H1 (cell line): ENCODE data around the gene RGS4. TPM values are rescaled to one million over a fixed set of nuclear protein-coding genes. Genes with fewer than 3 reads are reported as not detected.

ENCODE experiments used
- CTCF ChIA-PET: fragments of 300-600 bp; sonication (Branson Sonifier 250); formaldehyde crosslinking; loops from one replicate; lab custom pipeline; 2021; ENCODE audit not compliant: partially characterized antibody; lab: Charles Lee
- POLR2A ChIA-PET: fragments of 300-600 bp; sonication (Branson Sonifier 250); formaldehyde crosslinking; loops from one replicate; lab custom pipeline; 2021; ENCODE audit warnings: inconsistent platforms; ENCODE audit not compliant: partially characterized antibody; lab: Charles Lee
- DNase-seq, 2 experiments: peaks; one replicate each; pipeline versions ENCODE4 v3.0.0 to v3.0.0-alpha.2; 2010 to 2022; ENCODE audit warnings: low spot score in 2 of 2, low read depth in 1 of 2, mixed read lengths in 1 of 2
- FAIRE-seq: peaks from 2 replicates; lab custom pipeline; 2011; peaks lifted over from hg19 to GRCh38; lab: Jason Lieb, UNC
- H2AFZ ChIP-seq: 2 replicates; pipeline ENCODE4 v1.8.1; 2012; ENCODE audit warnings: low read length, inconsistent platforms
- H2AK5ac ChIP-seq: 2 replicates; pipeline ENCODE4 v1.6.1; 2013; ENCODE audit warnings: low read depth, low read length
- H2BK120ac ChIP-seq: replicated peaks from 2 replicates; pipeline ENCODE3; 2013; ENCODE audit warnings: low read depth, low read length, inconsistent platforms
- H2BK12ac ChIP-seq: 2 replicates; pipeline ENCODE4 v1.6.1; 2013; ENCODE audit warnings: low read depth, low read length
- H2BK15ac ChIP-seq: 2 replicates; pipeline ENCODE4 v1.6.1; 2013; ENCODE audit warnings: low read length
- H2BK20ac ChIP-seq: 2 replicates; pipeline ENCODE4 v1.6.1; 2013; ENCODE audit warnings: low read length
- H2BK5ac ChIP-seq: 2 replicates; pipeline ENCODE4 v1.6.1; 2013; ENCODE audit warnings: low read depth, low read length
- H3K14ac ChIP-seq: 2 replicates; pipeline ENCODE4 v1.6.1; 2013; ENCODE audit warnings: inconsistent platforms; ENCODE audit not compliant: insufficient read length
- H3K18ac ChIP-seq: 2 replicates; pipeline ENCODE4 v1.6.1; 2013; ENCODE audit warnings: low read length; ENCODE audit errors: extremely low read depth
- H3K23ac ChIP-seq: 2 replicates; pipeline ENCODE4 v1.6.1; 2013; ENCODE audit warnings: inconsistent platforms; ENCODE audit not compliant: insufficient read length
- H3K23me2 ChIP-seq: 2 replicates; pipeline ENCODE4 v1.6.1; 2013; ENCODE audit warnings: low read depth, low read length
- H3K27ac ChIP-seq: 2 replicates; pipeline ENCODE4 v1.6.1; 2011; ENCODE audit warnings: low read depth, low read length, inconsistent platforms
- H3K27me3 ChIP-seq, 4 experiments: replicated peaks in 1 of 4; 1 replicate in 1 of 4; 2 replicates in 3 of 4; pipeline versions ENCODE4 v1.6.1 to v1.8.1; 2011 to 2013; ENCODE audit warnings: low read length in 3 of 4, mild to moderate bottlenecking in 3 of 4, inconsistent platforms in 2 of 4, mixed read lengths in 2 of 4, moderate library complexity in 1 of 4; ENCODE audit not compliant: control insufficient read depth in 3 of 4, insufficient read depth in 3 of 4; ENCODE audit errors: extremely low read depth in 1 of 4
- H3K36me3 ChIP-seq, 4 experiments: 2 replicates each; pipeline versions ENCODE4 v1.6.1 to v1.8.1; 2011 to 2013; ENCODE audit warnings: mild to moderate bottlenecking in 4 of 4, low read length in 3 of 4, moderate library complexity in 2 of 4, control low read depth in 1 of 4, inconsistent platforms in 1 of 4; ENCODE audit not compliant: insufficient read depth in 4 of 4, control insufficient read depth in 2 of 4
- H3K4ac ChIP-seq: replicated peaks from 2 replicates; pipeline ENCODE3; 2013; ENCODE audit warnings: low read length, low read depth, mixed read lengths, inconsistent platforms; ENCODE audit not compliant: insufficient read length
- H3K4me1 ChIP-seq, 4 experiments: replicated peaks in 1 of 4; 1 replicate in 1 of 4; 2 replicates in 3 of 4; pipeline versions ENCODE4 v1.6.1 to v1.8.1; 2011 to 2013; ENCODE audit warnings: low read length in 3 of 4, inconsistent platforms in 2 of 4, mixed read lengths in 1 of 4; ENCODE audit not compliant: insufficient read depth in 4 of 4, control insufficient read depth in 3 of 4
- H3K4me2 ChIP-seq, 2 experiments: 2 replicates each; pipeline versions ENCODE4 v1.6.1 to v1.8.1; 2011 to 2013; ENCODE audit warnings: low read depth in 2 of 2, low read length in 2 of 2, control low read depth in 1 of 2, inconsistent platforms in 1 of 2, mild to moderate bottlenecking in 1 of 2; ENCODE audit not compliant: insufficient read depth in 1 of 2
- H3K4me3 ChIP-seq, 4 experiments: fragments of 200-600, 300-600 bp in 1 of 4; sonication (generic), shearing (Covaris generic), sonication (Bioruptor Twin) in 1 of 4; 2 replicates each; pipeline versions ENCODE4 v1.5.1 to v1.8.1; 2011 to 2016; ENCODE audit warnings: low read length in 4 of 4, low read depth in 3 of 4, control low read depth in 2 of 4, inconsistent platforms in 2 of 4, mild to moderate bottlenecking in 2 of 4, mixed read lengths in 1 of 4, moderate library complexity in 1 of 4; ENCODE audit not compliant: insufficient read depth in 2 of 4; ENCODE audit errors: extremely low read depth in 1 of 4
- H3K56ac ChIP-seq: replicated peaks from 2 replicates; pipeline ENCODE3; 2013; ENCODE audit warnings: low read depth, mild to moderate bottlenecking, mixed read lengths, low read length, inconsistent platforms; ENCODE audit not compliant: insufficient read length
- H3K79me1 ChIP-seq: 2 replicates; pipeline ENCODE4 v1.6.1; 2013; ENCODE audit warnings: low read depth, low read length, control low read depth
- H3K79me2 ChIP-seq, 2 experiments: 2 replicates each; pipeline versions ENCODE4 v1.6.1 to v1.8.1; 2012 to 2013; ENCODE audit warnings: low read length in 2 of 2, mild to moderate bottlenecking in 2 of 2, inconsistent platforms in 1 of 2; ENCODE audit not compliant: insufficient read depth in 2 of 2, control insufficient read depth in 1 of 2
- H3K9ac ChIP-seq, 4 experiments: replicated peaks in 1 of 4; 1 replicate in 1 of 4; 2 replicates in 3 of 4; pipeline versions ENCODE4 v1.6.1 to v1.8.1; 2011 to 2013; ENCODE audit warnings: low read depth in 3 of 4, low read length in 3 of 4, control low read depth in 2 of 4, mild to moderate bottlenecking in 2 of 4, moderate library complexity in 2 of 4, inconsistent platforms in 1 of 4; ENCODE audit errors: extremely low read depth in 1 of 4
- H3K9me3 ChIP-seq, 2 experiments: 2 replicates each; pipeline versions ENCODE4 v1.6.1 to v1.8.1; 2012 to 2013; ENCODE audit warnings: mild to moderate bottlenecking in 2 of 2, moderate library complexity in 2 of 2, control low read depth in 1 of 2, inconsistent platforms in 1 of 2, low read depth in 1 of 2, low read length in 1 of 2, mixed read lengths in 1 of 2; ENCODE audit not compliant: insufficient read depth in 2 of 2
- H4K20me1 ChIP-seq, 2 experiments: replicated peaks in 1 of 2; 2 replicates each; pipeline versions ENCODE3 to v1.8.1; 2011 to 2013; ENCODE audit warnings: inconsistent platforms in 2 of 2, low read length in 2 of 2, mild to moderate bottlenecking in 1 of 2; ENCODE audit not compliant: insufficient read depth in 2 of 2, control insufficient read depth in 1 of 2
- H4K5ac ChIP-seq: 2 replicates; pipeline ENCODE4 v1.6.1; 2013; ENCODE audit warnings: low read length, low read depth, mixed read lengths, inconsistent platforms; ENCODE audit not compliant: insufficient read length
- H4K8ac ChIP-seq: 2 replicates; pipeline ENCODE4 v1.8.0; 2013; ENCODE audit warnings: mild to moderate bottlenecking, moderate library complexity, low read length, inconsistent platforms; ENCODE audit not compliant: insufficient read depth; ENCODE audit errors: extremely low read depth
- H4K91ac ChIP-seq: replicated peaks from 2 replicates; pipeline ENCODE3; 2013; ENCODE audit warnings: low read length, mixed read lengths, inconsistent platforms; ENCODE audit not compliant: insufficient read length
- SRF ChIP-seq: IDR thresholded peaks from 2 replicates; pipeline ENCODE4 v1.6.1; 2011; ENCODE audit warnings: mild to moderate bottlenecking, low read depth, low read length, moderate library complexity
- TBP ChIP-seq: IDR thresholded peaks from 2 replicates; pipeline ENCODE4 v1.6.1; 2011; ENCODE audit warnings: low read depth, low read length, improper control_type of control experiment
- WGBS, 2 experiments: shearing (Covaris generic) in 1 of 2; methylation state at CpG; one replicate each; pipeline versions ENCODE4 v1.1.6 to v1.1.7; 2013 to 2015; ENCODE audit warnings: low lambda C conversion rate in 2 of 2, mixed read lengths in 2 of 2, inconsistent platforms in 1 of 2, low coverage in 1 of 2, missing lambda C conversion rate in 1 of 2; ENCODE audit not compliant: insufficient replicate concordance in 2 of 2, insufficient coverage in 1 of 2, insufficient read length in 1 of 2; ENCODE audit errors: extremely low coverage in 1 of 2, missing lambda C conversion rate in 1 of 2; 5-methylcytosine and 5-hydroxymethylcytosine counted together
- polyA plus RNA-seq, 7 experiments: library from polyadenylated mRNA; depleted of rRNA in 3 of 7; stranded (reverse) in 5 of 7; unstranded in 2 of 7; fragments of >200 nt in 5 of 7; fragments of 200-250 nt in 2 of 7; gene quantifications; 1 replicate in 5 of 7; 2 replicates in 1 of 7; 4 replicates in 1 of 7; pipeline versions ENCODE4 v1.2.1 to v1.2.3, GENCODE V29; 2011 to 2013; ENCODE audit warnings: missing spikeins in 2 of 7, mixed read lengths in 2 of 7
- total RNA-seq: library from RNA; stranded (reverse); fragmentation: NEBNext Ultra II Directional; extraction: Animal tissue kit (Norgen Biotek cat#: 25700); gene quantifications from 2 replicates; pipeline ENCODE4 v1.2.1, GENCODE V29; 2021

The RGS4 gene
- total and polyA plus RNA-seq, 2 of the 8 experiments (the other 6 are each of a cell fraction or from before 2014, with no cell fraction given) = 0.26 to 0.74 TPM

GRCh38 chr1:163055005-163055404 lies 14.2 kb upstream of the RGS4 start:
- Histone ChIP-seq H3K14ac (no peak overlapping the region), H3K4ac (no peak overlapping the region), H3K4me2 (no peak overlapping the region), H3K23ac (no peak overlapping the region), H4K8ac (no peak overlapping the region), H3K9me3 (no peaks in the 10 kb centered on the region), H2AK5ac (no peak overlapping the region), H3K56ac (no peak overlapping the region), H3K18ac (no peak overlapping the region), H2BK15ac (no peak overlapping the region), H4K5ac (no peak overlapping the region), H3K23me2 (no peaks in the 10 kb centered on the region), H3K79me2 (no peaks in the 10 kb centered on the region), H2BK5ac (no peak overlapping the region), H3K4me1 (no peaks in the 10 kb centered on the region), H2BK12ac (no peak overlapping the region), H3K4me3 (no peak overlapping the region), H2BK20ac (no peak overlapping the region), H4K20me1 (no peaks in the 10 kb centered on the region), H4K91ac (no peak overlapping the region), H3K27ac (no peak overlapping the region), H3K36me3 (no peaks in the 10 kb centered on the region), H3K27me3 (no peaks in the 10 kb centered on the region), H2BK120ac (no peak overlapping the region), H2AFZ (no peak overlapping the region), H3K79me1 (no peaks in the 10 kb centered on the region), H3K9ac (no peak overlapping the region)
- FAIRE-seq (no peak), DNase-seq (no peak)
- POLR2A ChIA-PET = no interaction called here
- WGBS, 2 experiments = 87% methylated on average over 2 of the region's 2 CpGs; no CpG with 5 or more reads in 1 of the 2 experiments
- TF ChIP-seq TBP = no peak
- TF ChIP-seq SRF = peak; percentile 58; the same call in 1 of the 2 replicates
- CTCF ChIA-PET = no interaction called here
